HEK293 (cell line): ENCODE results near the gene CDH24.
A peak's percentile ranks its signal among the peaks of the same experiment; 100 is the strongest.

Experiments used
- IKZF3 ChIP-seq: fragments of 450-650 bp; IDR thresholded peaks from 2 replicates; pipeline ENCODE4 v1.5.0; 2018; ENCODE audit warnings: missing biosample characterization, mild to moderate bottlenecking, missing genetic modification characterization, moderate library complexity
- SP3 ChIP-seq: fragments of 450-650 bp; formaldehyde crosslinking; IDR thresholded peaks from 2 replicates; pipeline ENCODE4 v1.5.1; 2016; ENCODE audit warnings: missing biosample characterization, missing genetic modification characterization
- TRIM28 ChIP-seq: IDR thresholded peaks from 2 replicates; pipeline ENCODE4 v1.6.1; 2011; ENCODE audit warnings: low read length, control low read depth, borderline replicate concordance
- ZBTB8A ChIP-seq: fragments of 450-650 bp; formaldehyde crosslinking; IDR thresholded peaks from 2 replicates; pipeline ENCODE4 v1.5.1; 2016; ENCODE audit warnings: missing biosample characterization, missing genetic modification characterization
- ZFHX2 ChIP-seq: fragments of 450-650 bp; formaldehyde crosslinking; conservative IDR thresholded peaks from 2 replicates; pipeline ENCODE4 v1.5.1; 2016; ENCODE audit warnings: missing biosample characterization, missing genetic modification characterization
- ZNF221 ChIP-seq: fragments of 450-650 bp; formaldehyde crosslinking; IDR thresholded peaks from 2 replicates; pipeline ENCODE4 v1.5.1; 2017; ENCODE audit warnings: missing biosample characterization, missing genetic modification characterization, borderline replicate concordance
- ZNF324 ChIP-seq: fragments of 450-650 bp; formaldehyde crosslinking; IDR thresholded peaks from 2 replicates; pipeline ENCODE4 v1.5.1; 2016; ENCODE audit warnings: missing biosample characterization, missing genetic modification characterization
- ZNF544 ChIP-seq: fragments of 450-650 bp; formaldehyde crosslinking; IDR thresholded peaks from 2 replicates; pipeline ENCODE4 v1.5.0; 2017; ENCODE audit warnings: missing biosample characterization, missing genetic modification characterization
- ZNF549 ChIP-seq: fragments of 450-650 bp; IDR thresholded peaks from 2 replicates; pipeline ENCODE4 v1.5.1; 2018; ENCODE audit warnings: missing biosample characterization, missing genetic modification characterization, mild to moderate bottlenecking, inconsistent platforms, moderate library complexity
- ZNF571 ChIP-seq: fragments of 450-650 bp; formaldehyde crosslinking; IDR thresholded peaks from 2 replicates; pipeline ENCODE4 v1.5.0; 2017; ENCODE audit warnings: missing biosample characterization, missing genetic modification characterization
- ZNF585B ChIP-seq: fragments of 450-650 bp; formaldehyde crosslinking; IDR thresholded peaks from 2 replicates; pipeline ENCODE4 v1.5.1; 2016; ENCODE audit warnings: missing biosample characterization, missing genetic modification characterization
- ZNF76 ChIP-seq: fragments of 450-650 bp; formaldehyde crosslinking; IDR thresholded peaks from 2 replicates; pipeline ENCODE4; 2016; ENCODE audit warnings: low read depth, missing biosample characterization, missing genetic modification characterization, borderline replicate concordance
- ZNF843 ChIP-seq: fragments of 450-650 bp; formaldehyde crosslinking; IDR thresholded peaks from 2 replicates; pipeline ENCODE4 v1.5.1; 2016; ENCODE audit warnings: missing biosample characterization, missing genetic modification characterization
- ZSCAN23 ChIP-seq: fragments of 450-650 bp; formaldehyde crosslinking; IDR thresholded peaks from 2 replicates; pipeline ENCODE4 v1.5.1; 2016; ENCODE audit warnings: missing biosample characterization, missing genetic modification characterization
- TF ChIP-seq, protein P1 (sequence below): fragments of 450-650 bp; formaldehyde crosslinking; IDR thresholded peaks from 2 replicates; pipeline ENCODE4 v1.5.1; 2016; ENCODE audit warnings: missing biosample characterization, missing genetic modification characterization, borderline replicate concordance
- TF ChIP-seq, protein P2 (sequence below): fragments of 450-650 bp; formaldehyde crosslinking; IDR thresholded peaks from 2 replicates; pipeline ENCODE4 v1.5.1; 2016; ENCODE audit warnings: missing biosample characterization, missing genetic modification characterization
- TF ChIP-seq, protein P3 (sequence below): fragments of 450-650 bp; formaldehyde crosslinking; IDR thresholded peaks from 2 replicates; pipeline ENCODE4 v1.5.1; 2016; ENCODE audit warnings: missing biosample characterization, missing genetic modification characterization
- TF ChIP-seq, protein P4 (sequence below): fragments of 450-650 bp; formaldehyde crosslinking; IDR thresholded peaks from 2 replicates; pipeline ENCODE4 v1.5.1; 2016; ENCODE audit warnings: missing biosample characterization, missing genetic modification characterization
- TF ChIP-seq, protein P5 (sequence below): fragments of 450-650 bp; formaldehyde crosslinking; IDR thresholded peaks from 2 replicates; pipeline ENCODE4 v1.5.1; 2016; ENCODE audit warnings: missing biosample characterization, missing genetic modification characterization
- TF ChIP-seq, protein P6 (sequence below): fragments of 450-650 bp; formaldehyde crosslinking; IDR thresholded peaks from 2 replicates; pipeline ENCODE4 v1.5.1; 2017; ENCODE audit warnings: missing biosample characterization, mild to moderate bottlenecking, missing genetic modification characterization, moderate library complexity

Gene CDH24

DNA sequence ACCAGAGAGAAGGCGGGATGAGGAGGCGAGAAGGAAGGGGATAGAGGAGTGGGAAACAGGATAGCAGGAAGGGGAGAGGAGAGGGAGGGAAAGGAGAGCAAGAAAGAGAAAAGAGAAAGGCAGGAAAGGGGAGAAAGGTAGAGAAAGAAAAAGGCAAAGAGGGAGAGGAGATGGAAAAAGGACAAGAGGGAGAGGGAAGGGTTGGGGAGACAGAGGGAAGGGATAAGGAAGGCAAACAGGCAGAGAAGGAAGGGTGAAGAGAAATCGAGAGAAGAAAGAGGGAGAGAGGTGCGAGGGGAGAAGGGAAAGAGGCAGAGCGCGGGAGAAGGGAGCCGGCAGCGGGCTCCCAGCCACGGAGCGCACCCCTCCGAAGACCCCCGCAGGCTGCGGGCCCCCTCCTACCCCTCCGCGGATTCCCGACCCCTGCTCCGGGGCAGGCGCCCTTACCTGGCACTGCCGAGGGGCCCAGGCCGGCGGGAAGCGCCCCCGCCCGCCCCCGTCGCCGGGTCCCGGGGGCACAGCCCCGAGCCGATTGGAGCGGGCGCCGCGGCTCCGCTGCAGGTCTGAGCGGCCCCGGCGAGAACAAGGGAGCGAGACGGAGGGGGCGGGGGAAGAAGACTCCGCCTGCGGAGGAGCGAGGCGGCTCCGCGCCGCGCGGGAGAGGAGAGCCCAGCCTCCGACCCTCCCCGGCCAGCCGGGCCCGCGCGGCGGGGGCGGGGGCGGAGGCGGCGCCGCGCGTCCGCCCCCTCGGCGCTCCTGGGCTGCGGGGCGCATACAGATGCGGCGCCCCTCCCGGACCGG is at the start of gene CDH24 (continued):
- TF ChIP-seq ZNF544 (tag by site-specific recombination) (no peak), ZSCAN23 (peak; percentile 33; the same call in 1 of the 2 replicates), ZNF324 (0 out of 2 replicates have a peak, but pooled peaks have one; percentile 50), IKZF3 (peak; percentile 29; the same call in 1 of the 2 replicates), ZNF585B (tag by site-specific recombination) (no peak), TRIM28 (no peak), ZNF76 (tag by site-specific recombination) (0 out of 2 replicates have a peak, but pooled peaks have one; percentile 30), ZNF549 (no peak), ZNF571 (tag by site-specific recombination) (no peak), ZFHX2 (tag by site-specific recombination) (no peak; the same call in 1 of the 2 replicates), ZBTB8A (tag by site-specific recombination) (peak; percentile 23; the same call in 1 of the 2 replicates), ZNF843 (tag by site-specific recombination) (no peak), ZNF221 (tag by site-specific recombination) (no peak), SP3 (tag by site-specific recombination) (no peak)
- TF ChIP-seq, protein P1, sequence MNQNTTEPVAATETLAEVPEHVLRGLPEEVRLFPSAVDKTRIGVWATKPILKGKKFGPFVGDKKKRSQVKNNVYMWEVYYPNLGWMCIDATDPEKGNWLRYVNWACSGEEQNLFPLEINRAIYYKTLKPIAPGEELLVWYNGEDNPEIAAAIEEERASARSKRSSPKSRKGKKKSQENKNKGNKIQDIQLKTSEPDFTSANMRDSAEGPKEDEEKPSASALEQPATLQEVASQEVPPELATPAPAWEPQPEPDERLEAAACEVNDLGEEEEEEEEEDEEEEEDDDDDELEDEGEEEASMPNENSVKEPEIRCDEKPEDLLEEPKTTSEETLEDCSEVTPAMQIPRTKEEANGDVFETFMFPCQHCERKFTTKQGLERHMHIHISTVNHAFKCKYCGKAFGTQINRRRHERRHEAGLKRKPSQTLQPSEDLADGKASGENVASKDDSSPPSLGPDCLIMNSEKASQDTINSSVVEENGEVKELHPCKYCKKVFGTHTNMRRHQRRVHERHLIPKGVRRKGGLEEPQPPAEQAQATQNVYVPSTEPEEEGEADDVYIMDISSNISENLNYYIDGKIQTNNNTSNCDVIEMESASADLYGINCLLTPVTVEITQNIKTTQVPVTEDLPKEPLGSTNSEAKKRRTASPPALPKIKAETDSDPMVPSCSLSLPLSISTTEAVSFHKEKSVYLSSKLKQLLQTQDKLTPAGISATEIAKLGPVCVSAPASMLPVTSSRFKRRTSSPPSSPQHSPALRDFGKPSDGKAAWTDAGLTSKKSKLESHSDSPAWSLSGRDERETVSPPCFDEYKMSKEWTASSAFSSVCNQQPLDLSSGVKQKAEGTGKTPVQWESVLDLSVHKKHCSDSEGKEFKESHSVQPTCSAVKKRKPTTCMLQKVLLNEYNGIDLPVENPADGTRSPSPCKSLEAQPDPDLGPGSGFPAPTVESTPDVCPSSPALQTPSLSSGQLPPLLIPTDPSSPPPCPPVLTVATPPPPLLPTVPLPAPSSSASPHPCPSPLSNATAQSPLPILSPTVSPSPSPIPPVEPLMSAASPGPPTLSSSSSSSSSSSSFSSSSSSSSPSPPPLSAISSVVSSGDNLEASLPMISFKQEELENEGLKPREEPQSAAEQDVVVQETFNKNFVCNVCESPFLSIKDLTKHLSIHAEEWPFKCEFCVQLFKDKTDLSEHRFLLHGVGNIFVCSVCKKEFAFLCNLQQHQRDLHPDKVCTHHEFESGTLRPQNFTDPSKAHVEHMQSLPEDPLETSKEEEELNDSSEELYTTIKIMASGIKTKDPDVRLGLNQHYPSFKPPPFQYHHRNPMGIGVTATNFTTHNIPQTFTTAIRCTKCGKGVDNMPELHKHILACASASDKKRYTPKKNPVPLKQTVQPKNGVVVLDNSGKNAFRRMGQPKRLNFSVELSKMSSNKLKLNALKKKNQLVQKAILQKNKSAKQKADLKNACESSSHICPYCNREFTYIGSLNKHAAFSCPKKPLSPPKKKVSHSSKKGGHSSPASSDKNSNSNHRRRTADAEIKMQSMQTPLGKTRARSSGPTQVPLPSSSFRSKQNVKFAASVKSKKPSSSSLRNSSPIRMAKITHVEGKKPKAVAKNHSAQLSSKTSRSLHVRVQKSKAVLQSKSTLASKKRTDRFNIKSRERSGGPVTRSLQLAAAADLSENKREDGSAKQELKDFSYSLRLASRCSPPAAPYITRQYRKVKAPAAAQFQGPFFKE (tag by site-specific recombination): no peak
- TF ChIP-seq, protein P2, sequence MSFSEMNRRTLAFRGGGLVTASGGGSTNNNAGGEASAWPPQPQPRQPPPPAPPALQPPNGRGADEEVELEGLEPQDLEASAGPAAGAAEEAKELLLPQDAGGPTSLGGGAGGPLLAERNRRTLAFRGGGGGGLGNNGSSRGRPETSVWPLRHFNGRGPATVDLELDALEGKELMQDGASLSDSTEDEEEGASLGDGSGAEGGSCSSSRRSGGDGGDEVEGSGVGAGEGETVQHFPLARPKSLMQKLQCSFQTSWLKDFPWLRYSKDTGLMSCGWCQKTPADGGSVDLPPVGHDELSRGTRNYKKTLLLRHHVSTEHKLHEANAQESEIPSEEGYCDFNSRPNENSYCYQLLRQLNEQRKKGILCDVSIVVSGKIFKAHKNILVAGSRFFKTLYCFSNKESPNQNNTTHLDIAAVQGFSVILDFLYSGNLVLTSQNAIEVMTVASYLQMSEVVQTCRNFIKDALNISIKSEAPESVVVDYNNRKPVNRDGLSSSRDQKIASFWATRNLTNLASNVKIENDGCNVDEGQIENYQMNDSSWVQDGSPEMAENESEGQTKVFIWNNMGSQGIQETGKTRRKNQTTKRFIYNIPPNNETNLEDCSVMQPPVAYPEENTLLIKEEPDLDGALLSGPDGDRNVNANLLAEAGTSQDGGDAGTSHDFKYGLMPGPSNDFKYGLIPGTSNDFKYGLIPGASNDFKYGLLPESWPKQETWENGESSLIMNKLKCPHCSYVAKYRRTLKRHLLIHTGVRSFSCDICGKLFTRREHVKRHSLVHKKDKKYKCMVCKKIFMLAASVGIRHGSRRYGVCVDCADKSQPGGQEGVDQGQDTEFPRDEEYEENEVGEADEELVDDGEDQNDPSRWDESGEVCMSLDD: 0 out of 2 replicates have a peak, but pooled peaks have one; percentile 46
- TF ChIP-seq, protein P3, sequence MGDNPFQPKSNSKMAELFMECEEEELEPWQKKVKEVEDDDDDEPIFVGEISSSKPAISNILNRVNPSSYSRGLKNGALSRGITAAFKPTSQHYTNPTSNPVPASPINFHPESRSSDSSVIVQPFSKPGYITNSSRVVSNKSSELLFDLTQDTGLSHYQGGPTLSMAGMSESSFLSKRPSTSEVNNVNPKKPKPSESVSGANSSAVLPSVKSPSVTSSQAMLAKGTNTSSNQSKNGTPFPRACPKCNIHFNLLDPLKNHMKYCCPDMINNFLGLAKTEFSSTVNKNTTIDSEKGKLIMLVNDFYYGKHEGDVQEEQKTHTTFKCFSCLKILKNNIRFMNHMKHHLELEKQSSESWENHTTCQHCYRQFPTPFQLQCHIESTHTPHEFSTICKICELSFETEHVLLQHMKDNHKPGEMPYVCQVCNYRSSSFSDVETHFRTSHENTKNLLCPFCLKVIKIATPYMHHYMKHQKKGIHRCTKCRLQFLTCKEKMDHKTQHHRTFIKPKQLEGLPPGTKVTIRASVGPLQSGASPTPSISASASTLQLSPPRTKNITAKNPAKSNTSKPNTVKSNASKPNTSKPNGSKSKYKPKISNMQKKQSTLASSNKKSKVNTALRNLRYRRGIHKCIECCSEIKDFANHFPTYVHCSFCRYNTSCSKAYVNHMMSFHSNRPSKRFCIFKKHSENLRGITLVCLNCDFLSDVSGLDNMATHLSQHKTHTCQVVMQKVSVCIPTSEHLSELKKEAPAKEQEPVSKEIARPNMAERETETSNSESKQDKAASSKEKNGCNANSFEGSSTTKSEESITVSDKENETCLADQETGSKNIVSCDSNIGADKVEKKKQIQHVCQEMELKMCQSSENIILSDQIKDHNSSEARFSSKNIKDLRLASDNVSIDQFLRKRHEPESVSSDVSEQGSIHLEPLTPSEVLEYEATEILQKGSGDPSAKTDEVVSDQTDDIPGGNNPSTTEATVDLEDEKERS (tag by site-specific recombination): no peak
- TF ChIP-seq, protein P4, sequence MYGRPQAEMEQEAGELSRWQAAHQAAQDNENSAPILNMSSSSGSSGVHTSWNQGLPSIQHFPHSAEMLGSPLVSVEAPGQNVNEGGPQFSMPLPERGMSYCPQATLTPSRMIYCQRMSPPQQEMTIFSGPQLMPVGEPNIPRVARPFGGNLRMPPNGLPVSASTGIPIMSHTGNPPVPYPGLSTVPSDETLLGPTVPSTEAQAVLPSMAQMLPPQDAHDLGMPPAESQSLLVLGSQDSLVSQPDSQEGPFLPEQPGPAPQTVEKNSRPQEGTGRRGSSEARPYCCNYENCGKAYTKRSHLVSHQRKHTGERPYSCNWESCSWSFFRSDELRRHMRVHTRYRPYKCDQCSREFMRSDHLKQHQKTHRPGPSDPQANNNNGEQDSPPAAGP (tag by site-specific recombination): no peak
- TF ChIP-seq, protein P5, sequence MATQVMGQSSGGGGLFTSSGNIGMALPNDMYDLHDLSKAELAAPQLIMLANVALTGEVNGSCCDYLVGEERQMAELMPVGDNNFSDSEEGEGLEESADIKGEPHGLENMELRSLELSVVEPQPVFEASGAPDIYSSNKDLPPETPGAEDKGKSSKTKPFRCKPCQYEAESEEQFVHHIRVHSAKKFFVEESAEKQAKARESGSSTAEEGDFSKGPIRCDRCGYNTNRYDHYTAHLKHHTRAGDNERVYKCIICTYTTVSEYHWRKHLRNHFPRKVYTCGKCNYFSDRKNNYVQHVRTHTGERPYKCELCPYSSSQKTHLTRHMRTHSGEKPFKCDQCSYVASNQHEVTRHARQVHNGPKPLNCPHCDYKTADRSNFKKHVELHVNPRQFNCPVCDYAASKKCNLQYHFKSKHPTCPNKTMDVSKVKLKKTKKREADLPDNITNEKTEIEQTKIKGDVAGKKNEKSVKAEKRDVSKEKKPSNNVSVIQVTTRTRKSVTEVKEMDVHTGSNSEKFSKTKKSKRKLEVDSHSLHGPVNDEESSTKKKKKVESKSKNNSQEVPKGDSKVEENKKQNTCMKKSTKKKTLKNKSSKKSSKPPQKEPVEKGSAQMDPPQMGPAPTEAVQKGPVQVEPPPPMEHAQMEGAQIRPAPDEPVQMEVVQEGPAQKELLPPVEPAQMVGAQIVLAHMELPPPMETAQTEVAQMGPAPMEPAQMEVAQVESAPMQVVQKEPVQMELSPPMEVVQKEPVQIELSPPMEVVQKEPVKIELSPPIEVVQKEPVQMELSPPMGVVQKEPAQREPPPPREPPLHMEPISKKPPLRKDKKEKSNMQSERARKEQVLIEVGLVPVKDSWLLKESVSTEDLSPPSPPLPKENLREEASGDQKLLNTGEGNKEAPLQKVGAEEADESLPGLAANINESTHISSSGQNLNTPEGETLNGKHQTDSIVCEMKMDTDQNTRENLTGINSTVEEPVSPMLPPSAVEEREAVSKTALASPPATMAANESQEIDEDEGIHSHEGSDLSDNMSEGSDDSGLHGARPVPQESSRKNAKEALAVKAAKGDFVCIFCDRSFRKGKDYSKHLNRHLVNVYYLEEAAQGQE (tag by site-specific recombination): no peak
- TF ChIP-seq, protein P6, sequence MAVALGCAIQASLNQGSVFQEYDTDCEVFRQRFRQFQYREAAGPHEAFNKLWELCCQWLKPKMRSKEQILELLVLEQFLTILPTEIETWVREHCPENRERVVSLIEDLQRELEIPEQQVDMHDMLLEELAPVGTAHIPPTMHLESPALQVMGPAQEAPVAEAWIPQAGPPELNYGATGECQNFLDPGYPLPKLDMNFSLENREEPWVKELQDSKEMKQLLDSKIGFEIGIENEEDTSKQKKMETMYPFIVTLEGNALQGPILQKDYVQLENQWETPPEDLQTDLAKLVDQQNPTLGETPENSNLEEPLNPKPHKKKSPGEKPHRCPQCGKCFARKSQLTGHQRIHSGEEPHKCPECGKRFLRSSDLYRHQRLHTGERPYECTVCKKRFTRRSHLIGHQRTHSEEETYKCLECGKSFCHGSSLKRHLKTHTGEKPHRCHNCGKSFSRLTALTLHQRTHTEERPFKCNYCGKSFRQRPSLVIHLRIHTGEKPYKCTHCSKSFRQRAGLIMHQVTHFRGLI (tag by site-specific recombination): no peak
